GM19351 (cell line): ENCODE data around the gene HCAR2.
"Not testable (repeated sequence)": the region's sequence is repeated elsewhere in the genome, so short reads cannot be mapped to it uniquely, and the experiment has no call there.

ENCODE experiments used
- ATAC-seq: cut with Tn5 transposase; IDR thresholded peaks from one replicate; pipeline ENCODE4 v1.9.1; 2021; ENCODE audit warnings: mild to moderate bottlenecking, moderate library complexity; ENCODE audit not compliant: unreplicated experiment

HCAR2 gene

GRCh38 chr12:122669397-122670070, 33.6 kb downstream of the HCAR2 start:
- no peak for ATAC-seq

DNA sequence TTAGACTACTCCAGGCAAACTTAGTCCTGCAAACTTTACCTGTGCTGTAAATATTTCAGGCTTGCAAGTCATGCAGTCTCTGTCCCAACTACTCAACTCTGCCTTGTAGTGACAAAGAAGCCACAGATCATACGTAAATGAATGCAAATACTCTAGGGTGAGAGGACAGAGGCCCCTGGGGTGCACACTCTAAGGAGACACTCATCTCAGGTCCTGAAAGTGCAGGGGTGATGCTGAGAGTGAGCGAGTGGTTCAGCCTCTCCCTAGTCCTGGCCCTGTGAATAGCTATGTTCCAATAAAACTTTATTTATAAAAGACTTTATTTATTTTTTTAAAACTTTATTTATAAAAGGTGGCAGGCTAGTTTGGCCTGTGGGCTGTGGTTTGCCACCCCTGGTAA, 34.9 kb downstream of the HCAR2 start:
- no peak for ATAC-seq

DNA sequence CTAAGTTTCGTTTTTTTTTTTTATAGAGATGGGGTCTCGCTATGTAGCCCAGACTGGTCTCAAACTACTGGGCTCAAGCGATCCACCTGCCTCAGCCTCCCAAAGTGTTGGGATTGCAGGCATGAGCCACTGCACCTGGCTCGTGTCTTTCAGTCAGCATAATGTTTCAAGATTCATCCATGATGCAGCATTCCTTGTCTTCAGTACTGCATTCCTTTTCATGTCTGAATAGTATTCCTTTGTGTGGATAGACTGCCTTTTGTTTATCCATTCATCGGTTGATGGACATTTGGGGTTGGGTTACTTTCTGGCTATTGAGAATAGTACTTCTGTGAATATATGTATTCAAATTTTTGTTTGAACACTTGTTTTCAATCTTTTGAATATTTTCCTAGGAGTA, 37.4 kb downstream of the HCAR2 start:
- no peak for ATAC-seq

DNA sequence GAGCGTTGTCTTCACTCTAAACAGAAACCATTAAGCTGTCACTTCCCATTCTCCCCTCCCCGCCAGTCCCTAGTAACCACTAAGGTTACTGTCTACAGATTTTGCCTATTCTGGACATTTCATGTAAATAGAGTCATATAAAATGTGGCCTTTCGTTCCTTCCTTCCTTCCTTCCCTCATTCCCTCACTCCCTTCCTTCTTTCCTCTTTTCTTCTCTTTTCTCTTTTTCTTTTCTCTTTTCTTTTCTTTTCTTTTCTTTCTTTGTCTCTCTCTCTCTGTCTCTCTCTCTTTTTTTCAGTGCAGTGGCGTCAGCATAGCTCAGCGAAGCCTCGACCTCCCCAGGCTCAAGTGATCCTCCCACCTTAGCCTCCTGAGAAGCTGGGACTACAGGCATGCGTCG, 37.8 kb downstream of the HCAR2 start:
- no peak for ATAC-seq

GRCh38 chr12:122661938-122662337, 41.2 kb downstream of the HCAR2 start:
- no peak for ATAC-seq

DNA sequence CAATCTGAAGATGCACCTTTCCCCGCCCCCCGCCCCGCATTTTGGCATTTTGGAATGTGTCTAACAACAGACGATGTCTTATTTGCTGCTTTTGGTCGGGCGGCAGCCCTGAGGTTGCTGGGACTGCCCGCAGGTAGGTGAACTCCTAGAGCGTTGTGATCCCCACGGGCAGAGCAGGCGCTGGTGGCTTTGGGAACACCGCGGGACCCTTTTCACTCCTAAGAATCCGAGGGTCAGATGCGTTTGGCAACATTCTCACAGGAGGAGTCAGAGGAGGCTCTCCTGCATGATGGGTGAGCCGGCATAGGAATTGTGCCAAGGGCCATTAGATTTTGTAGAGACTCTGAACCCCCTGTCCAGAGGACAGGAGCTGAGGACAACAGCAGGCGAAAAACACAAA, 41.9 kb downstream of the HCAR2 start:
- ATAC-seq: no peak

DNA sequence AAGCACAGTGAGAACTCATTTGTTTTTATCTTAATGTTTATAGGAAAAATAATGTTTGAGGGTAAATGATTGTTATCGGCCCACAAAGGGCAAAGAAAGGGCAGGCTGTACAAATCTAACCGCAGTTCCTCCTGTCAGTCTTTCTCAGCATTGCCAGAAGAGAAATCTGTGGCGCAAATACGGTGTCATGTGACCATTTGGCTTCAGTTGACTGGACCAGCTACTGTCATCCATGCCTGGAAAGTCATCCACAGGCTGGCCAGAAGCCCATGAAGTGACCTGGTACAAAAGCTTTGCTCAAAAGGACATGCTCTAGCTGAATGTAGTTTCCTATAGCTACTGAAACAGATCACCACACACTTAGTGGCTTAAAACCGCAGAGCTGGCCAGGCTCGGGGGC, 43.6 kb downstream of the HCAR2 start:
- ATAC-seq: no peak

GRCh38 chr12:122656298-122656697, 46.9 kb downstream of the HCAR2 start:
- no peak for ATAC-seq

- not testable (repeated sequence) for ATAC-seq
These were observed 49.9 kb downstream of the HCAR2 start for GRCh38 chr12:122653291-122653690.

DNA sequence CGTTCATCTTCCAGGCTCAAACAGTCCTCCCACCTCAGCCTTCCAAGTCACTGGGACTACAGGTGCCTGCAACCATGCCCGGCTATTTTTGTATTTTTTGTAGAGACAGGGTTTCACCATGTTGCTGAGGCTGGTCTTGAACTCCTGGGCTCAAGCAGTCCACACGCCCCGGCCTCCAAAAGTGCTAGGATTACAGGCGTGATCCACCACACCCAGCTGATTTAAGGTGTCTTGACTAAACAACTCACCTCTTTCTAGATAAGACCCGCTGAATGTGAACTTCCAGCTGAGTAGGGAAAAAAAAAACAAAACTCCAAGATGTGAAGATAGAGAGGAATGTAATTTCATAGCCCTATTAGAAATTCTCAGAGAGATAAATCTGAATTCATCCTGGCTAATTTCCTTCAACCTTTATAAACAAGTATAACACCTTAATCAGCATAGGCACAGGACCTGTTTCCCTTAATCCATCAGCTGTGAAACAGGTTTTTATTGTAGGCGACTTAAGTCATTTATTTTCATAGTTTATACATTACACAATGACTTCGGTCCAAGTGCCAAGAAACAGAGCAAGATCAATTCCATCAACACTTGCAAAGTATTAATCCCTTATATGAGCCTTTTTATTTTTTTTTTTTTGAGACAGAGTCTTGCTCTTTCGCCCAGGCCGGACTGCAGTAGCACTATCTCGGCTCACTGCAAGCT, 51.5 kb downstream of the HCAR2 start:
- no peak for ATAC-seq
